Renal cortical epithelial cell (primary cell): ENCODE results near the gene CAPN8. TPM values are rescaled to one million over a fixed set of nuclear protein-coding genes. Genes with fewer than 3 reads are reported as not detected.
A peak's percentile ranks its signal among the peaks of the same experiment; 100 is the strongest.

Experiments
- DNase-seq: peaks from one replicate; pipeline ENCODE4 v3.0.0-alpha.2; 2011; ENCODE audit warnings: low read depth
- total RNA-seq: library from RNA; depleted of rRNA; stranded (reverse); fragments of >200 nt; gene quantifications from 2 replicates; pipeline ENCODE4 v1.2.3, GENCODE V29; 2014

Gene CAPN8
- total RNA-seq, 1 donor from 2014 or later: 0.05 TPM

- DNase-seq: no peak
These were observed 11.4 kb downstream of the CAPN8 start for GRCh38 chr1:223654083-223654482.

GRCh38 chr1:223653431-223653830 is 12.1 kb downstream of the CAPN8 start:
- no peak for DNase-seq

GRCh38 chr1:223653015-223653414 is 12.5 kb downstream of the CAPN8 start:
- DNase-seq: no peak

- DNase-seq: peak; percentile 19
These were observed 13.0 kb downstream of the CAPN8 start for GRCh38 chr1:223652436-223652941.

- no peak for DNase-seq
These were observed 14.1 kb downstream of the CAPN8 start for GRCh38 chr1:223651291-223651991.

- DNase-seq: no peak
These were observed 15.0 kb downstream of the CAPN8 start for GRCh38 chr1:223650465-223650864.

GRCh38 chr1:223649222-223649621 is 16.3 kb downstream of the CAPN8 start:
- no peak for DNase-seq

GRCh38 chr1:223647249-223647648 is 18.3 kb downstream of the CAPN8 start:
- no peak for DNase-seq

- DNase-seq: no peak
These were observed 19.6 kb downstream of the CAPN8 start for GRCh38 chr1:223645903-223646302.

- no peak for DNase-seq
These were observed 23.3 kb downstream of the CAPN8 start for GRCh38 chr1:223642237-223642636.

GRCh38 chr1:223641523-223642039 is 23.9 kb downstream of the CAPN8 start:
- no peak for DNase-seq

- peak; percentile 11 for DNase-seq
These were observed 26.2 kb downstream of the CAPN8 start for GRCh38 chr1:223639331-223639749.

GRCh38 chr1:223635236-223635635 is 30.3 kb downstream of the CAPN8 start:
- no peak for DNase-seq

GRCh38 chr1:223634423-223634822 is 31.1 kb downstream of the CAPN8 start:
- no peak for DNase-seq

- no peak for DNase-seq
These were observed 33.5 kb downstream of the CAPN8 start for GRCh38 chr1:223631956-223632355.

GRCh38 chr1:223631473-223631872 is 34.0 kb downstream of the CAPN8 start:
- no peak for DNase-seq

GRCh38 chr1:223629126-223629457 is 36.4 kb downstream of the CAPN8 start:
- DNase-seq: no peak

- peak; percentile 18 for DNase-seq
These were observed 37.0 kb downstream of the CAPN8 start for GRCh38 chr1:223628233-223629125.

- DNase-seq: peak; percentile 14
These were observed 43.2 kb downstream of the CAPN8 start for GRCh38 chr1:223622132-223622842.

- DNase-seq: no peak
These were observed 44.2 kb downstream of the CAPN8 start for GRCh38 chr1:223621312-223621734.

- DNase-seq: peak; percentile 61
These were observed 45.1 kb downstream of the CAPN8 start for GRCh38 chr1:223620297-223620897.

GRCh38 chr1:223618680-223619079 is 46.8 kb downstream of the CAPN8 start:
- no peak for DNase-seq
